Fibroblast of skin of abdomen (primary cell): Measurements from ENCODE around the gene CKAP4.

Experiments
- DNase-seq: peaks from one replicate; pipeline ENCODE4 v3.0.0-alpha.2; 2013

The CKAP4 gene

GRCh38 chr12:106274012-106274411 lies 26.2 kb upstream of the CKAP4 start:
- no peak for DNase-seq

DNA sequence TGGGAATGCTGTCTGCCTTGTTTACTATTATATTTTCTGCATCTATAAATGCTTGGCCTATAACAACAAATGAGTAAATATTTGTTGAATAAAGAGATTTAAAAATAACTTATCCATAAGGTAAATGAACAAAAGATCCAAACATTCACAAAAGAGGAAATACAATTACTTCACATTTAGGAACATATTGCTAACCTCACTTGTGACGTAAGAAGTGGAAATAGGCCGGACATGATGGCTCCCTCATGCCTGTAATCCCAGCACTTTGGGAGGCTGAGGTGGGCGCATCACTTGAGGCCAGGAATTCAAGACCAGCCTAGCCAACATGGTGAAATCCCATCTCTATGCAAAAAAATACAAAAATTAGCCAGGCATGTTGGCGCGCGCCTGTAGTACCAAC lies 25.7 kb upstream of the CKAP4 start:
- DNase-seq = no peak

- no peak for DNase-seq
Measured at GRCh38 chr12:106271575-106272505, 24.0 kb upstream of the CKAP4 start.

DNA sequence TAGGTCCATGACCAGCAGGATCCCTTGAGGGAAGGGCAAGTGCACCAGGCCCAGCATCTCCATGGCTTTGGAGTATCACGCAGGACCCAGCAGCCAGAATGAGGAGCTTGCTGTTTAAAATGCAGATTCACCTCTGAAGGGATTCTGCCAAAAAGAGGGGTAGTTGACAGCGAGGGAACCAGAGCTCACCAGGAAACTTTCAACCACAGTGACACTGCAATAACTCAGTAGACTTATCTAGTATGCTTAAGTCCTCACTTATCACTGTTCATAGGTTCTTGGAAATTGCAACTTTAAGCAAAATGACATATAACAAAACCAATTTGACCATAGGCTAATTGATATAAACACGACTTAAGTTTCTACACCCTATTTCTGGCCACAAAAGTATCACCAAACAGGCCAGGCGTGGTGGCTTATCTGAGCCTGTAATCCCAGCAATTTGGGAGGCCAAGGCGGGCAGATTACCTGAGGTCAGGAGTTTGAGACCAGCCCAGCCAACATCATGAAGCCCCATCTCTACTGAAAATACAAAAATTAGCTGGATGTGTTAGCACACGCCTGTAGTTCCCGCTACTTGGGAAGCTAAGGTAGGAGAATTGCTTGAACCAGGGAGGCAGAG lies 21.4 kb upstream of the CKAP4 start:
- no peak for DNase-seq

GRCh38 chr12:106267535-106267934 lies 19.7 kb upstream of the CKAP4 start:
- DNase-seq = no peak

DNA sequence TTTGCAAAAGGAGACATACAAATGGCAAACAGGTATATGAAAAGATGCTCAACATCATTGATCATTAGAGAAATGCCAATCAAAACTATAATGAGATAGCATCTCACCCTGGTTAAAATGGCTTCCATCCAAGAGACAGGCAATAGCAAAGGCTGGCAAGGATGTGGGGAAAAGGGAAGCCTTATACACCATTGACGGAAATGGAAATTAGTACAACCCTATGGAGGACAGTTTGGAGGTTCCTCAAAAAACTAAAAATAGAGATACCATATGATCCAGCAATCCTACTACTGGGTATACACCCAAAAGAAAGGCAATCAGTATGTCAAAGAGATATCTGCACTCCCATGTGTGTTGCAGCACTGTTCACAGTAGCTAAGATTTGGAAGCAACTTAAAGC lies 17.3 kb upstream of the CKAP4 start:
- DNase-seq = no peak

GRCh38 chr12:106258935-106259334 lies 11.1 kb upstream of the CKAP4 start:
- DNase-seq = no peak

DNA sequence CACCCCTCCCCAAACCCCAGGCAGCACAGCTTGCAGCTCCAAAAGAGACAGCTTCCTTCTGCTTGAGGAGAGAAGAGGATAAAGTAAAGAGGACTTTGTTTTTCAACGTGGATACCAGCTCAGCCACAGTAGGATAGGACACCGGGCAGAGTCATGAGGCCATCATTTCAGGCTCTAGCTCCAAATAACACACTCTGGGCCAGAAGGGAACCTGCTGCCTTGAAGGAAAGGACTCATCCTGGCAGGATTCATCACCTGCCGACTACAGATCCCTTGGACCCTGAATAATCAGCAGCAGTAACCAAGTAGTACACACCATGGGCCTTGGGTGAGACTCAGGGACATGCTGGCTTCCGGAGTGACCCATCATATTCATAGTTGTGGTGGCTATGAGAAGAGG lies 10.4 kb upstream of the CKAP4 start:
- DNase-seq = no peak

- no peak for DNase-seq
Measured at GRCh38 chr12:106256524-106256923, 8.7 kb upstream of the CKAP4 start.

DNA sequence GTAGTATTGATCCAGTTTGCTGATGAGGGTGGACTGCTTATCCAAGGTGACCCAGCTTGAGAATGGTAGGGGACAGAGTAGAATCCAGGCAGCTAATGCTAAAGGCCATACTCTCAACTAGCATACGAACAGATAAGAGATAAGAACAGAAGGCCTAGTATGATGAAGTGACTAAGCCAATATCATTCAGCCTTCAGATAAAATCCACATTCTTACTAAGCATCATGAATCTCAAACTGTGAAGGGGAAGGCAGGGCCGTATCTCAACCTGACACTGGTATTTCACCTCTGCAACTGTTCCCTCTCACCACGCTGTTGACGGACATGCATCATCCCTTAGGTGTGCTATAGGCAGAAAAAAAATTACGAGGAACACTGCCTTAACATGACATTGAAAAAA lies 8.1 kb upstream of the CKAP4 start:
- DNase-seq = no peak

- DNase-seq = no peak
Measured at GRCh38 chr12:106255493-106255892, 7.7 kb upstream of the CKAP4 start.

GRCh38 chr12:106254724-106255123 lies 6.9 kb upstream of the CKAP4 start:
- no peak for DNase-seq

DNA sequence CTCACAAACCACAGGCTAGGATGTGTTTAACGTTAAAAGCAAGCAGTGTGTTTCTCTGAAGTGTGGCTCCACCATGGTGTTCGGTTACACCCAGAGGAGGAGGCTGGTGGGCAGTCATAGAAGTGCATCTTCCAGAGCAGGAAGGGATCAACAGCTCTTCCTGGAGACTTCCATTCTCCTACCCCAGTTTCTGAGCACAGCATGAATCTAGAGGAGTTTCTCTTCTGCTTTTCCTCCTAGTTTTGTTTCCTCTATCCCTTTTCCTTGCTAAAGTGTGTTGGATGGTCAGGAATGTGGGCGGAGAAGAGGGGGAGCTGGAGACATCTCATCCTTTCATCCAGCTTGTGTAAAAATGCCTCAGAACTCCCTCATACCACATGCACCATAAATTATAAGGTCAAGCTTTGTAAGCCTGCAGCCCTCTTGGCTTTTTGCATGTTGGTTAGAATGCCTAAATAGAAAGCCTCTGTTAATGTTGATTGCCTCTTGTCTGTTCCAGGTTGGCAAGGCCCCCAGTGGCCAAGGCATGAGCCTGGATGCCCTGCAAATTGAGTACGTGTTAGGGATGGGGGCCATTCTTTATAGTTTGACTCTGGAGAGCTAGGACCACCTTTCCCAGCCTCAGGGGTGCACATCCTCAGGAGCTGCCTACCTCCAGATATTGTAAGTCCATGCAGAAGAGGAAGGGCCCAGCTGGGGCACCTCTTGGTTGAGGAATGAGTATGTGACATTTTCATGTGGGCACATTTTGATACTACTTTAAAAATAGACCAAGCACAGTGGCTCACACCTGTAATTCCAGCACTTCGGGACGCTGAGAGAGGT lies 4.0 kb upstream of the CKAP4 start:
- peak; percentile 86 for DNase-seq

GRCh38 chr12:106249411-106250135 lies 1.8 kb upstream of the CKAP4 start:
- no peak for DNase-seq

- DNase-seq = peak; percentile 78
Measured at GRCh38 chr12:106248846-106249371, 1.1 kb upstream of the CKAP4 start.

DNA sequence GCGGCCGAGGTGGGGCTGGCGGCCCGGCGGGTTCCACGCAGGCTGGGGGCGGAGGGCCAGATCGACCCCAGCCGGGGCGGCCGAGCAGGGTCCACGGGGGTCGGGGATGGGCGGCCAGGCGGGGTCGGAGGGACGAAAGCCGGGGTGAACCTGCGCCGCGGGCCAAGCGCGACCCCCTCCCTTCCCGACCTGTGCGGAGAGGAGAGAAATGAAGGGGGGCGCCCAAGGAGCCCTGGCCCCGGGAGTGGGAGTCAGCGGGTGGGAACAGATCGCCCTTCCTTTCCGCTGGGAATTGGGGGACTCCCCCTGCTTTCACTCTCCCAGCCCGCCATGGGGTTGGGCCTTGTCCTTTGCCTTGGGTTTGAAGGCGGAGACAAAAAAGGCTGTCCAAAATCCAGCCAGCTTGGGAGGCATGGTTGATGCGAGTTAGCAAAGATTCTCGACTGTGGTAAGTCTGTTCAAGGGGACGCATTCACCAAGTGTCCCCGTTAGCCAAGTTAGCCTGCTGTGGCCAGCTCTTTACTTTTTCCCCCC lies 559 bp upstream of the CKAP4 start:
- DNase-seq = peak; percentile 88

DNA sequence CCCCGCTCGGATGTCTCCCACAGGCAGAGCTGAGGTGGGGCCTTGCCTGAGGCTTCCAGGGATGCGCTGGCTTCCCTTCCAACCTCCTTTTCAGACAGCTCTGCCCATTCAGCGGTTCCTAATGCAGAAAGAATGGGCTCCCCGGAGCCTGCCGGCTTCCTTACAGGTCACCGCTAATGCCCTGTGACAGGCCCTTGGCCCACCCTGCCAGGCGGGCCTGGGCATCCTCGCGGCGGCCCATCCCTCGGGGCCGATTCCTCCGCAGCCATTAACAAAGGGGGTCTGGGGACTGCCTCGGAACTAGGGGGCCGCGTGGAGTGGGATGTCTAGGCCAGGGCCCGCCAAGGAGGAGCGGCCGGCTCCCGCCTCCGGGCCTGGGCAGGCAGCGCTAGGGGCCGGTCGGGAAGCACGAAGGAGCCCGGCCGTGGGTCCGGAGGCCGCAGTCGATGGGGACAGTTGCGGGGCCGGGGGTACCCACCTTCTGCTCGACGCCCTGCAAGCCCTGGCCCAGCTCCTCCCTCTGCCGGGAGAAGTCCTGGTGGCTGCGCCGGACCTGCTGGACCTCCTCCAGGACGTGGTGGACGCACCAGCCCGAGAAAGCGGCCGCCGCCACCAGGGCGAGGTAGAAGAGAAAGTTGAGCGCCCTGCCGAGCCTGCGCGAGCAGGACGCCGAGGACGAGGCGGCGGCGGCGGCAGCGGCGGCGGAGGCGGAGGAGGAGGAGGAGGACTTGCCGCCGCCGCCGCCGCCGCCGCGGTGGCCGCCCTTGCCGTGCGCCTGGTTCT lies 738 bp downstream of the CKAP4 start:
- DNase-seq = peak; percentile 64

- DNase-seq = peak; percentile 68
Measured at GRCh38 chr12:106245767-106246166, 2.1 kb downstream of the CKAP4 start.

- no peak for DNase-seq
Measured at GRCh38 chr12:106243620-106244019, 4.2 kb downstream of the CKAP4 start.

- no peak for DNase-seq
Measured at GRCh38 chr12:106240821-106241220, 7.0 kb downstream of the CKAP4 start.

DNA sequence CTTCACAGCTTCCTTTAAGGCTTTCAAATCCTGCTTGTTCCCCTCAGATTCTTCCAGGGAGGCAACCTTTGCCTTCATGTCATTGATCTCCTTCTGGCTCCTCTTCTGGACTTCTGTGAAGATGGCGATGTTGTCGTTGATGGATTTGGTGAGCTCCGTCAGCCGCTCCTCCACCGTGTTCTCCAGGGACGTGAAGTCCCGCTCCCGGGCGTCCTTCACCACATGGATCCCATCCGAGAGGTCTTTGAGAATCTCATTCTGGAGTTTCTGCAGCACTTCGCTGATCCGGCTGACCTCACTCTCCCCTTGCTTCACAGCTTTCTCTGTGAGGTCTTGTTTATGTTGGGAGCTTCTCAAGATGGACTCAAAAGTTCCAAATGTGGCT lies 7.9 kb downstream of the CKAP4 start:
- no peak for DNase-seq
